T-helper 2 cell treated with Interferon-gamma antibody and Interleukin-4, amounts not matched to agents 5 μg/mL and 100 μg/mL, for 36 hours (primary cell): ENCODE results near the gene MYRFL.

Source experiments
- DNase-seq: peaks from one replicate; pipeline ENCODE4 v3.0.0; 2021; ENCODE audit warnings: low spot score
- H3K27ac Mint-ChIP-seq: one replicate; pipeline ENCODE4 v1.8.0; 2021; ENCODE audit warnings: mild to moderate bottlenecking, mixed read lengths
- H3K27me3 Mint-ChIP-seq: one replicate; pipeline ENCODE4 v1.8.0; 2021; ENCODE audit warnings: low read depth, mixed read lengths
- H3K36me3 Mint-ChIP-seq: one replicate; pipeline ENCODE4 v1.8.0; 2021; ENCODE audit warnings: low read depth, mixed read lengths
- H3K4me1 Mint-ChIP-seq: one replicate; pipeline ENCODE4 v1.8.0; 2021; ENCODE audit warnings: low read depth, mixed read lengths
- H3K4me3 Mint-ChIP-seq: one replicate; pipeline ENCODE4 v1.8.0; 2022; ENCODE audit warnings: mild to moderate bottlenecking, moderate library complexity, mixed read lengths
- H3K9me3 Mint-ChIP-seq: one replicate; pipeline ENCODE4 v1.8.0; 2021; ENCODE audit warnings: mixed read lengths

The MYRFL gene

DNA sequence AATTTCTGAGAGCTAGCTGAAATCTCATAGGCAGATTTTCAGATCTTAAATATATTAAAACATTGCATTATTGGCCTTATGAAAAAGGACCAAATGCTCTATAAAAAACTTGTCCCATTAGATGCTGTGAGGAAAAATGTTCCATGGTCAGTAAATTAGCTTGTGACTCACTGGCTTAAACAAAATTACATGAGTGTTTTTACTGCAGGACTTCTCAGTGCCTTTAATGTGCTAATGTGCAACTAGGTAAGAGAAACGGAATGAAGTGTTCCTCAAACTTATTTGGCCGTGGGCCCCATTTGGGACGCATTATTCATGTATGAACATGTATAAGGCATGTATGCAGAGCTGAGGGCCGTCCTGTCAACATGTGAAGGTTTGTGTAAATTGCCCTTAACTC lies 41.7 kb downstream of the MYRFL start:
- no peaks in the 10 kb centered on the region for H3K9me3 Mint-ChIP-seq
- DNase-seq: no peak
- no peaks in the 10 kb centered on the region for H3K4me1 Mint-ChIP-seq
- no peak overlapping the region for H3K4me3 Mint-ChIP-seq
- H3K27ac Mint-ChIP-seq: no peak overlapping the region
- peaks cover 3% of the 10 kb centered on the region for H3K27me3 Mint-ChIP-seq
- H3K36me3 Mint-ChIP-seq: no peaks in the 10 kb centered on the region

DNA sequence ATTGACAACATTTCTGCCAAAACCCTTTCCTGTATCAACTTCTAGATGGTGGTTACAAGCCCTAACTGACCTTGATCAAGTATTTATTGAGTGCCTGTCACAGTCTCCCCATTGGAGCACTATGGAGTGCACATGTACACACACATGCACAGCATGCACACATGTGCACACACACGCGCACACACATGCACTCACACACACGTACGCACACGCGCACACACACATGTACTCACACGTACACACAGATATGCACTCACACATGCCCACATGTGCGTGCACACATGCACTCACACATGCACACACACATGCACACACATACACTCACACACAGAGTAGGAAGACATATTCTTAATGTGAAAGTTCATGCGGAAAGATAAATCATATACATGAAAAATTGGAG lies 43.7 kb downstream of the MYRFL start:
- no peaks in the 10 kb centered on the region for H3K36me3 Mint-ChIP-seq

DNA sequence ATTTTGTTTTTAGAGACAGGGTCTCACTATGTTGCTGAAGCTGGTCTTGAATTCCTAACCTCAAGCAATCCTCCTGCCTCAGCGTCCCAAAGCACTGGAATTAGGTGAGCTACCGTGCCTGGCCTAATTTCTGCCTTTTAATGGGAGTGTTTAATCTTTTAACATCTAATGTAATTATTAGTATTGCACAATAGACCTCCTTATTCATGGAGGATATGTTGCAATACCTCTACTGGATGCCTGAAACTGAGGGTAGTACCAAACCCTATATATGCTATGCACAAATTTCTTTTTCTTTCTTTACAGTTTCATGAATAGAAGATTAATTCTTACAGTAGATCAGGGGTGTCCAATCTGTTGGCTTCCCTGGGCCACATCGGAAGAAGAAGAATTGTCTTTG lies 47.8 kb downstream of the MYRFL start:
- Mint-ChIP-seq H3K27me3 (peaks cover 8% of the 10 kb centered on the region), H3K4me1 (no peaks in the 10 kb centered on the region), H3K4me3 (no peak overlapping the region), H3K9me3 (no peaks in the 10 kb centered on the region), H3K27ac (no peak overlapping the region), H3K36me3 (no peaks in the 10 kb centered on the region)
- no peak for DNase-seq

More for the DNA sequence above, 43.7 kb downstream of the MYRFL start:
- Mint-ChIP-seq H3K4me3 (no peak overlapping the region), H3K9me3 (no peaks in the 10 kb centered on the region), H3K27ac (no peak overlapping the region), H3K4me1 (no peaks in the 10 kb centered on the region), H3K27me3 (peaks cover 6% of the 10 kb centered on the region)
- DNase-seq: no peak

DNA sequence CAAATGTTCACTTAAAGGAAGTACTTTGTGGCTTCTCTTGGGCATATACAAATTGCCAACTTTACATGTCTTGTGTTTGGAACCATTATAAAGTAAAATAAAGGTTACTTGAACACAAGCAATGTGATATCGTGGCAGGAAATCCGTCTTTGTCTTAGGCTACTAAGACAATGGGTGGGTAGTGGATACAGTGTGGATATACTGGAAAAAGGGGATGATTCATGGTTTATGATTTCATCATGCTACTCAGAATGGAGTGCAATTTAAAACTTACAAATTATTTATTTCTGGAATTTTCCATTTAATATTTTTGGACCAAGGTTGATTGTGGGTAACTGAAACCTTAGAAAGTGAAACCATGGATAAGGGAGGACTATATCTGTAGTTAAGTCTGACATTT lies 48.4 kb downstream of the MYRFL start:
- Mint-ChIP-seq H3K27me3 (peaks cover 8% of the 10 kb centered on the region), H3K4me3 (no peak overlapping the region), H3K4me1 (no peaks in the 10 kb centered on the region), H3K27ac (no peak overlapping the region), H3K9me3 (no peaks in the 10 kb centered on the region), H3K36me3 (no peaks in the 10 kb centered on the region)
- DNase-seq: no peak

DNA sequence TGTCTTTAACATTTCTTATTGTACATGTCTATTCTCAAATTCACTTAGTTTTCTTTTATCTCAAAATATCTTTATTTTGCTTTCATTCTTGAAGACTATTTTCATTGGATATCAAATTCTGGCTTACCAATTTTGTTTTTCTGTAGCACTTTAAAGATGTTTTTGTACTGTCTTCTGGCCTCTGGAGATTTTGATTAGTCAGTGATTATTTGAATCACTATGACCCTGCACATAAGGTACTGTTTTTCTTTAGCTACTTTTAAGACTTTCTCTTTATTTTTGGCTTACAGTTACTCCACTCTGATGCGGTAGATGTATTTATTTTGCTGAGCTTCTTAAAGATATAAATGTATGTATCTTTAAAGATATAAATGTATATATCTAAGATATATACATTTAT lies 49.6 kb downstream of the MYRFL start:
- Mint-ChIP-seq H3K9me3 (no peaks in the 10 kb centered on the region), H3K27ac (no peak overlapping the region), H3K36me3 (no peaks in the 10 kb centered on the region), H3K4me1 (no peaks in the 10 kb centered on the region), H3K27me3 (peaks cover 14% of the 10 kb centered on the region), H3K4me3 (no peak overlapping the region)
- no peak for DNase-seq

DNA sequence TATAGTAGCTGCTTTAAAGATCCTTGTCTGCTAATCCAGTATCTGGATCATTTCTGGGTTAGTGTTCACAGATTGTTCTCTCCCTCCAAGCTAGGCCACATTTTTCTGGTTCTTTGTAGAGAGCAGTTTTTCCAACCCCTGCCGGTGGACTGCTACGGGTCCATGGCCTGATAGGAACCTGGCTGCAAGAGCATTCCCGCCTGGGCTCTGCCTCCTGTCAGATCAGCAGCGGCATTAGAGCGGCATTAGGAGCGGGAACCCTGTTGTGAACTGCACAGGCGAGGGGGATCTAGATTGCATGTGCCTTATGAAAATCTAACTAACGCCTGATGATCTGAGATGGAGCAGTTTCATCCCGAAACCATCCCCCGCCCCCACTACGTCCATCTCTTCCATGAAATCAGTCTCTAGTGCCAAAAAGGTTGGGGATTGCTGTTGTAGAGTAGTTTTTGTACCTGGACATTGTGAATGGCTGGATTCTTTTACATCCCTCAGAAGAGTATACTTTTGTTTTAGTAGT lies 50.4 kb downstream of the MYRFL start:
- Mint-ChIP-seq H3K9me3 (no peaks in the 10 kb centered on the region), H3K4me3 (no peak overlapping the region), H3K27ac (no peak overlapping the region), H3K27me3 (peaks cover 12% of the 10 kb centered on the region), H3K36me3 (no peaks in the 10 kb centered on the region), H3K4me1 (no peaks in the 10 kb centered on the region)
- no peak for DNase-seq

DNA sequence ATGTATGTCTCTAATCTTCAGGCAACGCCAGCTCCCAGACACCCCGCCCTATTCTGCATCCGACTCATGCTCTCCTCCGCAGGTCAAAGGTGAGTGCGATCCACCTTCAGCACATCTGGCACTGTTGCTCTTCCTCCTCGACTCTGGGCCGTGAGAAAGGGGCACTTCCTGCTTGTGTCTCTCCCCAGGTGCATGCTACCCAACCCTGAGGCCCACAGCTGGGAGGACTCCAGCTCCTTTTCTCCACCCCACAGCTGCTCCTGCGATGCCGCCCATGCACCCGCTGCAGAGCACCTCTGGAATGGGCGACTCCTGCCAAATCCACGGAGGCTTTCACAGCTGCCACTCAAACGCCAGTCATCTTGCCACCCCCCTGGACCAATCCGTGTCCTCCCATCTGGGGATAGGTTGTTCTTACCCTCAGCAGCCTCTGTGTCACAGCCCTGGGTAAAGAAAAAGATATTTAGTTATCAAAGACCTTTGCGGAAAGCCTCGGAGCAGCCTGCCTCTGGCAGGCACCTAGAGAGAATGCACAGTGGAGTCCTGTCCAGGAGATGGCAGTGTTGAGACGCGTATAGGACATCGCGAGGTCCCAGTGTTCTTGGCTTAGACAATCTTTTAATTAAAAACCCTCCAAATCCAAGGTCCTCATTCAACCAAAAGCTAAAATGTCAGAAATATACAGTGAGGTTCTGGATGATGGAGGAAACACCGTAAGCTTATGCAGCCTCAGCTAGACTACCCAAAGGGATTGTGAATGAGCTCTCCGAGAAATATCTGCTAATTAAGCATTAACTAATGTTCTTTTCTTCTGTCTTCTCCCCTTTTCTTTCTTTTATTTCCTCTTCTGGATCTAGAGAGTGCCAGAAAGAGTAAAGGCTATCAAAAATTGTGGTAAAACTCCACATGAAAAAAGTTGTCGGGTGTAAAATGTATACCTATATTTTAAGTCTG lies 54.3 kb downstream of the MYRFL start:
- Mint-ChIP-seq H3K36me3 (no peaks in the 10 kb centered on the region), H3K27ac (no peak overlapping the region), H3K4me3 (peak overlapping the region; percentile 12), H3K27me3 (peaks cover 12% of the 10 kb centered on the region), H3K9me3 (no peaks in the 10 kb centered on the region), H3K4me1 (no peaks in the 10 kb centered on the region)
- DNase-seq: peak; percentile 36

DNA sequence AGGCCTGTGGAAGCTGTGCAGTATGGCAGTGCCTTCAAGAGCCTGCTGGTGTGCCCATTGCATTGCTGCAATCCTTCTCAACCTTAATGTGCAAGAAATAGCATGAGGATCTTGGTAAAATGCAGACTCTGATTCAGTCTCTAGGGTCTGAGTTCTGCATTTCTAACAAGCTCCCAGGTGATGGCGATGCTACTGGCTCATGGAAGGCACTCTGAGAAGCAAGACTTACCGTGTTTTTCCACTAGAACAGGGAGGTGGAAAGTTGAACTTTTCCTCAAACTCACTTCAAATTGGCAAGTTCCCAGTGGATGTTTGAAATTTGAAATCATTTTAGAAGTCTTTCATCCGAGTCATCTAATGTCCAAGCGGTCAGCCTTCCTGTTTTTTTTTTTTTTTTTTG lies 55.5 kb downstream of the MYRFL start:
- Mint-ChIP-seq H3K4me3 (no peak overlapping the region), H3K4me1 (no peaks in the 10 kb centered on the region), H3K27ac (no peak overlapping the region), H3K27me3 (peaks cover 12% of the 10 kb centered on the region), H3K9me3 (no peaks in the 10 kb centered on the region), H3K36me3 (no peaks in the 10 kb centered on the region)
- DNase-seq: no peak

DNA sequence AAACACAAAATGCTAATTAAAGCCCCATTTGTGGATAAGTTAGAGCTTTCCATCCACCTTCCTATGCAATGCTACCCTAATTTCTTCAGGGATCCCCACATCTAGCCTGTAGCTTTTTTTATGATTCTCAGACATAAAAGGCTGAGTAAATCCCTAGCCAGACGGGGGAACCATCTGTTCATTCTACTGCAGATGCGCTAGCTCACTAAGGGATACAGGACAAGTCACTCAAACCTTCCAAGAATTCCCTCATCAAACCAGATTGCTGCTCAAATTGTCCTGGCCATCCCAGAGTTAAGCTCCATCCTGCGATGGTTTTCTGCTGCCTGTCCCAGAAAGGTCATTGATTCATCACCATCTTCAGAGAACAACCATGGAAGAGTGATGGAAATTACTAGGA lies 56.7 kb downstream of the MYRFL start:
- Mint-ChIP-seq H3K4me3 (no peak overlapping the region), H3K27me3 (peaks cover 10% of the 10 kb centered on the region), H3K9me3 (no peaks in the 10 kb centered on the region), H3K27ac (no peak overlapping the region), H3K4me1 (no peaks in the 10 kb centered on the region), H3K36me3 (no peaks in the 10 kb centered on the region)
- DNase-seq: no peak

DNA sequence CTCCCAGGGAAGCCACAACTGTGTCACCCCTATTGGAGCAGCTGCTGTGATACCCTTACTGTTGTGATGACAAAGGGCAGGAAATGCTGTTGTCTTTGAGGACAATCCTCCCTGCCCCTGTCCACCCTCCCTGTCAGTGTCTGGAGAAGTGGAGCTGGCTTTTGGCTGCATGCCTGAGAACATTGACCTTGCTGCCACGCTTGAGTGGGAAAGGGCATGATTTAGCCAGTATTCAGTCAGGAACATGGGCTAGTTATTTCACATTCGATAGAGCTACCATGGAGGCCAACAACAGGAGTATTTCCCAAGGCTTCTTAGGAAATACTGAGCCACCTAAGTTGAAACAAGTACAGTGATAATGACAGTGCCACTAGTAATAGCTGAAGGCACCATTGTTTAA lies 59.4 kb downstream of the MYRFL start:
- H3K4me1 Mint-ChIP-seq: no peaks in the 10 kb centered on the region
- H3K9me3 Mint-ChIP-seq: no peaks in the 10 kb centered on the region
- no peak overlapping the region for H3K27ac Mint-ChIP-seq
- no peak for DNase-seq
- H3K27me3 Mint-ChIP-seq: peaks cover 9% of the 10 kb centered on the region
- H3K4me3 Mint-ChIP-seq: no peak overlapping the region
- H3K36me3 Mint-ChIP-seq: no peaks in the 10 kb centered on the region

DNA sequence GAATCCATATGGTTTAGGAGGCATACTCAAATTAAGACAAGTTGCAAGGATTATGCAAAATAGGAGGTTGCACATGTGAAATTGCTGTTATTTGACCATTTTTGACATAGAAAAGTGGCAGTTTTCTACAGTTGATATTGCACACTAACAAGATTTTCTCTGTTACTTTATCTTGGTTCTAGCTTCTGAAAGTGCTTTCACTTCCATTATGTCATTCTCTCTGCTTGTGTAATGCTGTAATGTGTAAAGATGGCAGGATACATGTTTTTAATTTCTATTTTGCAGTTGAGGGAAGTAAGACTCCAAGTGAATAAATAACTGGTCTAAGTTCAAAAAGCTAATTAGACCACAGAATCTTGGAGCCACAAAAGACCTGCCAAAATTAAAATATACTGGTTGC lies 60.6 kb downstream of the MYRFL start:
- DNase-seq: no peak
- Mint-ChIP-seq H3K4me1 (no peaks in the 10 kb centered on the region), H3K27ac (no peak overlapping the region), H3K36me3 (no peaks in the 10 kb centered on the region), H3K27me3 (peaks cover 12% of the 10 kb centered on the region), H3K9me3 (no peaks in the 10 kb centered on the region), H3K4me3 (no peak overlapping the region)

DNA sequence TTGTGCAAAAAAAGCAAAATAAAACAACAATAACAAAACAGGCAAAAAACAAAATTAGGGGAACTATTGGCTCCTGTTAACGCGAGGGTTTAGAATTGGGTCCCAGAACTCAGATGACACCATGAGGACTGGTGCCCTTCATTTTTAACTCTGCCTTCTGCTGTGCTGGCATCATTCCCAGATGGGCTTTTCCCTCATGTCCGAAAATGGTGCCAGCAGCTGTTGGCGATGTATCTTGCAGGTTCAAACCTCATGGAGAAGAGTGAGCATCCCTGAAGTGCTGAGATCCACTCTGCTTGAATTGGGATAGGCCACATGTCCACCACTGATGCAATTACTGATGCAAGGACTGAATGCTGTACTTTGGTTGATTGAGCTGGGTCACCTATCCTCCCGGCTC lies 61.1 kb downstream of the MYRFL start:
- Mint-ChIP-seq H3K4me3 (no peak overlapping the region), H3K4me1 (no peaks in the 10 kb centered on the region), H3K9me3 (no peaks in the 10 kb centered on the region), H3K36me3 (no peaks in the 10 kb centered on the region), H3K27ac (no peak overlapping the region), H3K27me3 (peaks cover 12% of the 10 kb centered on the region)
- no peak for DNase-seq

DNA sequence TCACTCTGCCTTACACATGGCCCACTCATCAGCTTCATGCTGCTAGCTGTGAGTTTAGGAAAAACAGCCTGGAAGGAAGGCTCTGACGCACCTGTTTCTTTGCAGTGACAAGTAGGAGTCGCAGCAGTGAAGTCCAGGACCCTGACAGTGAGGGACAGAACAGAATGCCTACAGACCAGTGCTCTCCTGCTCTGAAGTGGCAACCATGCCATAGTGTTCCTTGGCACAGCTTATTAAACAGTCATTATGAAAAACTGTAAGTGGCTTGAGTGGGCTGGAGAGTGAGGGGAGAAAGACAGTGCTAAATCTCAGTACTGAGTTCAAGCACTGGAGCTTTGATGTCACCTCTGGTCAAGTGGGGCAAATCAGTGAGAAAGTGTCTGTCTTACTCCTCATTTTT lies 61.7 kb downstream of the MYRFL start:
- Mint-ChIP-seq H3K4me1 (no peaks in the 10 kb centered on the region), H3K27me3 (peaks cover 10% of the 10 kb centered on the region), H3K9me3 (no peaks in the 10 kb centered on the region), H3K36me3 (no peaks in the 10 kb centered on the region), H3K27ac (no peak overlapping the region), H3K4me3 (no peak overlapping the region)
- no peak for DNase-seq

DNA sequence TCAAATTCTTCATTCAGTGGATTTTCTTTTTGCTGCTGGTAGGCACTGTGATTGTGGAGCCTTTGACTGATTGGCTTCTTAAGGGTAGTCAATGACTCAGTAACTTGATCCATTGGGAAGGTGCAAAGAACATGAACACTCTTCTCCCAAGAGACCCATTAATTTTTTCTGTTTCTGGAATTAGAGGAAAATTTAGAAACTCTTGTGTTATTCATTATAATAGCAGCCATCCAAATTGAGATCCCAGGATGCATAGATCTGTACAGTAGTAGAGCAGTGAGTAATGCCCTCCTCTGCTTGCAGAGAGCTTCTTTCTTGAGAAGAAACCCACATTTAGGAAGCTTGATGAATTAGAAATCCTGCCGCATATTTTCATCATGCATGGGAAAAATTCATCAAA lies 63.9 kb downstream of the MYRFL start:
- Mint-ChIP-seq H3K4me1 (no peaks in the 10 kb centered on the region), H3K27ac (no peak overlapping the region), H3K36me3 (no peaks in the 10 kb centered on the region)

More for the DNA sequence above, 63.9 kb downstream of the MYRFL start:
- Mint-ChIP-seq H3K27me3 (peaks cover 9% of the 10 kb centered on the region), H3K9me3 (no peaks in the 10 kb centered on the region), H3K4me3 (no peak overlapping the region)
- no peak for DNase-seq
